Subcutaneous abdominal adipose tissue (tissue), 5 donors: ENCODE data around the gene SNX3.

Source experiments
- H3K27ac ChIP-seq: one replicate; pipeline ENCODE4 v1.7.0; 2013; ENCODE audit warnings: low read depth, mild to moderate bottlenecking, inconsistent platforms, low read length, moderate library complexity
- H3K27me3 ChIP-seq, 5 donors: one replicate each; pipeline ENCODE4 v1.7.0; 2013; ENCODE audit warnings: low read length in 5 of 5, inconsistent platforms in 1 of 5; ENCODE audit not compliant: control insufficient read depth in 5 of 5, insufficient read depth in 4 of 5
- H3K36me3 ChIP-seq, 5 donors: one replicate each; pipeline ENCODE4 v1.7.0; 2013; ENCODE audit warnings: low read length in 5 of 5; ENCODE audit not compliant: control insufficient read depth in 5 of 5, insufficient read depth in 5 of 5
- H3K4me1 ChIP-seq, 5 donors: one replicate each; pipeline ENCODE4 v1.7.0; 2013; ENCODE audit warnings: low read length in 5 of 5, mild to moderate bottlenecking in 3 of 5, moderate library complexity in 1 of 5; ENCODE audit not compliant: control insufficient read depth in 5 of 5, insufficient read depth in 5 of 5
- H3K4me3 ChIP-seq, 5 donors: one replicate each; pipeline ENCODE4 v1.7.0; 2013; ENCODE audit warnings: low read length in 5 of 5, low read depth in 1 of 5
- H3K9ac ChIP-seq, 5 donors: one replicate each; pipeline ENCODE4 v1.7.0; 2013; ENCODE audit warnings: low read length in 5 of 5, mild to moderate bottlenecking in 4 of 5, moderate library complexity in 3 of 5
- H3K9me3 ChIP-seq, 5 donors: one replicate each; pipeline ENCODE4 v1.7.0; 2013; ENCODE audit warnings: low read length in 5 of 5; ENCODE audit not compliant: control insufficient read depth in 5 of 5
- donor health status: healthy.
- donor health status: healthy.
- donor health status: healthy.
- donor health status: healthy.
- donor health status: healthy.

Gene SNX3

DNA sequence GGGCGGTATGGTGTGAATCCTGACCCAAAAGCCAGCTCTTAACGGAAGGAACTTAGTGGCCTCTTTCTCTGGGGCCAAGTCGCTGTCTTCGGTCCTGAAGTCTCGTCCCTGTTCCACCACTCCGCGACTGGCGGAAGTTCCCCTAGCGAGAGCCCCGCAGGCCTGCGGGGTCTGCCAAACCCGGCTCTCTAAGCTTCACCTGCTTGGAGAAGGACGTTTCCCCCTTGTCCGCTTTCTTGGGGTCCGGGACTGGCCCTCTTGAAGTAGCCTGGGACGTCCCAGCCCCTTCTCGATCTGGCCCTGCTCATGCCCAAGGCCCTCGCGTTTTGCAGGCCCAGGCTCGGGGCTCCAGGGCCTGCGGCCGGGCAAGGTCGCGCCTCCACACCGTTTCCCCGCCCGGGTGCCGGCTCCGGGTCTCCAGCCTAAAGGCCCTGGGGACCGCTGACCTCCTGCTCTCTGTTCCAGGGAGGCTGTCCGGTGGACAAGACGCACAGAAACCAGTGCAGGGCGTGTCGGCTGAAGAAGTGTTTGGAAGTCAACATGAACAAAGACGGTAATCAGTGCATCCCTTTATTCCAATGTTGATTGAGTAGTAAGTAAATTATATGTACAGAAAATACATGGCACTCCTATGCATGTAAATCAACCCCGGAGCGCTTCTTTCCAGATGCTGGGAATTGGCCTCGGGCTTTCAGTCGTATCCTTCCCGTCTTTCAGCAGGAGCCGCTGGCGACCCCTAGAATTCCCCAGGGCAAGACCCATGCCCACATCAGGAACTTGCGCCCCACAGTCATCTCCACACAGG is 86.3 kb downstream of the SNX3 start:
- no peak overlapping the region for H3K27ac ChIP-seq
- H3K4me3 ChIP-seq, result peak overlapping the region in 2 of 5 donors; percentile 13 to 22
- H3K4me1 ChIP-seq, result peaks cover 0 to 31% (median 18%) of the 10 kb centered on the region in 5 donors
- H3K27me3 ChIP-seq, result peaks cover 45 to 83% (median 71%) of the 10 kb centered on the region in 5 donors
- H3K9me3 ChIP-seq, result no peaks in the 10 kb centered on the region
- H3K9ac ChIP-seq, result no peak overlapping the region
- no peaks in the 10 kb centered on the region for H3K36me3 ChIP-seq

DNA sequence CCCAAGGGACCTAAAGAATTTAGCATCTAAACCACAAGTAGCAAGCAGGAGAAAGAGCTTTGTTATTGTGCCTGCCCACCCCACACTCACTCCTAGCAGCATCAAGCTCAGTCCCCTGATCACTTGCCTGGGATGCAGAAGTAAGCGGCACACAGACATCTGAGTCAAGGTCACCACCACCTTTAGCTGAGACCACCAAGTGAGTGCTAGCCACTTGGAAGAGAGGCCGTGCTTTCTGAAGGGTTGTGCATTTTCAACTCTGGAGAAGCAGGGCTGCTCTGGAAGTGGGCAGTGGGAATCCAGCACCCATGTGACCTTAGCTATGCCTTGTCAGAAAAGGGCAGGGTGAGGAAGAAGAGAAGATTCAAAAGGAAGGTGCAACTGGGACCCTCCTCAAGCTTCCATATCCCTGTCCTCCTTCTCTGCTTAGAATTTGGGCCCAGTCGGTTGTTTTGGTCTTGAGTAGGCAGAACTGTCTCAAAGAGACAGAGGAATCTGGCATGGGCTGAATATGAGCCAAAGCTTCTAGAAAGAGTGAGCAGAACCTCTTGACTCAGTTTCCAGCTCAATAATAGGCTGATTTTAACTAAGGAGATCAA is 88.8 kb downstream of the SNX3 start:
- H3K9ac ChIP-seq, result no peak overlapping the region
- no peak overlapping the region for H3K4me3 ChIP-seq
- H3K27me3 ChIP-seq, result peaks cover 63 to 95% (median 86%) of the 10 kb centered on the region in 5 donors
- H3K36me3 ChIP-seq, result no peaks in the 10 kb centered on the region
- no peaks in the 10 kb centered on the region for H3K9me3 ChIP-seq
- no peak overlapping the region for H3K27ac ChIP-seq
- H3K4me1 ChIP-seq, result peaks cover 0 to 56% (median 43%) of the 10 kb centered on the region in 5 donors

DNA sequence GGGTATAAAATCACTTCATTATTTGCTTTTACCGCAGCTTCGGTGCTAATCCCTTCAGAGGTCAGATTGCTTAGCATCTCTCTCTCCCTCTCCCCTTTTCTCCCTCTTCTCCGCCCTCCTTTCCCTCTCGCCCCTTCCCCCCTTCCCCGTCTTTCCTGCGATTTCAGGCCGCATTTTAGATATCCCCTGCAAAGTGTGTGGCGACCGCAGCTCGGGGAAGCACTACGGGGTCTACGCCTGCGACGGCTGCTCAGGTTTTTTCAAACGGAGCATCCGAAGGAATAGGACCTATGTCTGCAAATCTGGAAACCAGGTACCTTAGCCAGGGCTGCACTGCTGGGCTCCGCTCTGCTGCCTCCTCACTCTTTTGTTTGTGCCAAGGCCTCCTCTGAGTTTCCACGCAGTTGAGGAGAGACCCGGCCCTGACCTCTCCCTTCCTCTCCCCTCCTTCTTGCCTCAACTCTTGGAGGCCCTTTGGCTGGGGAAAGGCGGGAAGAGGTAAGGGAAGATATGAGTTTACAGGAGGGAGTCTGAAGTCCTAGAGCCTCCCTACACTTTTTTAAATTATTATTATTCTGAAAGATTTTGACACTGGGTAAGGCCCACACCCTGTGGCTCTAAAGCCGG is 89.4 kb downstream of the SNX3 start:
- Histone ChIP-seq H3K4me1 (peaks cover 0 to 59% (median 46%) of the 10 kb centered on the region in 5 donors), H3K27me3 (peaks cover 63 to 95% (median 85%) of the 10 kb centered on the region in 5 donors), H3K9me3 (no peaks in the 10 kb centered on the region), H3K27ac (no peak overlapping the region), H3K9ac (no peak overlapping the region), H3K36me3 (no peaks in the 10 kb centered on the region), H3K4me3 (no peak overlapping the region)

DNA sequence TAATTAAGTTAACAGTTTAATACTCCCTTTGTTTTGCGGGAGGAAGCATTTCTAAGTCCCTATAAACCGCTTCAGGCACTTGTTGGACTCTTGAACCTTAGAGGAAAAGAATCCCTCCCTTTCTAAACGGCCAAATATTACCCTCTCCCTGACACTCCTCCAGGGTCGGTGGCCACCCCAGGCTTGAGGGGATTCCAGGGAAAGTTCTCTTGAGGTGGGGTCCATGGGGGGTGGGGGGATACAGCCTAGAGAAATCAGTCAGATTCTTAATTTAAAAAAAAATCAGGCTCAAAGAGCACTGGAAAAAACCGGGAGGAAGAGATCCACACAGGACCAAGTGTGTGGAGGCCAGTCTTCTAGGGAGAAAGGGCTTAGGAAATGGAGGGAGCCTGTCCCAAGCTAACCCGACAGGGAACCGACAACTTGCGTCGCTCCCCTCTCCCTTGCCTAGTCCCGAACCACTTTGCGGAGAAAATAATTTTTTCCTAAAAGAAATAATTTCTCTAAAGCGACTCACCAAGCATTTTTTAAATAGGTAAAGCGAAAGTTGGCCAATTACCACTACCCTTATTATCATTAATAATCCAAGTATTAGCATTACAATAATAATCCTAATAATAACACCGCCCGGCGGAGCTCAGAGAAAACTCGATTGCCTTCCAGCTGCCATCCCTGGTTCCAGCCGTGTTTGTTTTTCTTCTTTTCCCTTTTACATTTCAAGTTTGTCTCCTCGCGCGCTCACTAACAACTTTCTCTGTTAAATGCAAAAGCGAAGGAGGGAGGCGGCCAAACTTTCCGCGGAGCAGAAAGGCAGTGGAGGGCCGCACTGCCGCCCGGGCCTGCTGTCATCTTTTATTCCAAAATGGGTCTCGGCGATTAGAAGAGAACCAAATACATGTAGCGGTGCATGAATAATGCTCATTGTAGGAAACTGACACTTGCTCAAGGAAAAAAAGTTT is 90.2 kb downstream of the SNX3 start:
- Histone ChIP-seq H3K4me3 (no peak overlapping the region), H3K36me3 (no peaks in the 10 kb centered on the region), H3K27me3 (peaks cover 63 to 95% (median 85%) of the 10 kb centered on the region in 5 donors), H3K9ac (no peak overlapping the region), H3K9me3 (no peaks in the 10 kb centered on the region), H3K27ac (no peak overlapping the region), H3K4me1 (peaks cover 0 to 59% (median 45%) of the 10 kb centered on the region in 5 donors)

DNA sequence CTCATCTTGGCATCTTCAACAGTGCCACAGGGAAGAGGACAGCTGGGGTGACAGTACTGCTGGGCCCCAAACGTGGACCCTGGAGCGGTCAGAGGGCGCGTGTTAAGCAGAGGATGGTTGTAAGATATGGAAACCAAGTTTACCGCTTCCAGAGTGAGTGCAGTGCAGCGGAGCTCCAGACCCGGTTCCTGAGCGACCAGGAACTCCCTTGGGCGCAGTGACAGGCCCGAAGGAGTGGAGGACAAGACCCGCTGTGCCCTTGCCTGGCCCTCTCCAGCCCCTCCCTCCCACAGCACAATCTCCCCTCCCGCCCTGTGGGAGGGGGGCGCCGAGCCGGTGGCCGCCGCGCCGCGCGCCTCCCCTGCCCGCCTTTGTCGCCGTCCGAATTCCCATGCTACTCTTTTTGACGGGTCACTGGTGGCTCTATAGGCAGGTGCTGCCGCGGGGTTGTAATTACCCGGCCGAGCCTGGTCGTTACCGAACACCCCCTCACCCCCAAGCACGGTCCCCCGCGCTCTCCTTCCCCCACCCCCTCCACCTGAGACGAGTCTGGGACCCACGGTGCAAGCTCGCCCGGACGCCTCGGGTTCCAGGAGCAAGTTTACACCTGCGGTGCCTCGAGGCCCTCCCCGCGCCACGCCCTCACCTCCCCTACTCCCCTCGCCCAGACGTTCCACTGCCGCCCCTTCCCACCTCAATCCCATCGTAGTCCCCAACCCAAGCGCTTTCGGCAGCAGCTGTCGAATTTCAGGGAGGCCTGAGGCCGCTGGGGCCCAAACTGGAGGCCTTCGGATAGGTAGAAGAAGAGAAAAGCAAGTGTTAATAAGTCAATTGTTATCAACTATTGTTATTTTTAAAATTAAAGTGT is 91.1 kb downstream of the SNX3 start:
- Histone ChIP-seq H3K27me3 (peaks cover 64 to 95% (median 87%) of the 10 kb centered on the region in 5 donors), H3K9ac (no peak overlapping the region), H3K4me1 (peaks cover 0 to 62% (median 50%) of the 10 kb centered on the region in 5 donors)

DNA sequence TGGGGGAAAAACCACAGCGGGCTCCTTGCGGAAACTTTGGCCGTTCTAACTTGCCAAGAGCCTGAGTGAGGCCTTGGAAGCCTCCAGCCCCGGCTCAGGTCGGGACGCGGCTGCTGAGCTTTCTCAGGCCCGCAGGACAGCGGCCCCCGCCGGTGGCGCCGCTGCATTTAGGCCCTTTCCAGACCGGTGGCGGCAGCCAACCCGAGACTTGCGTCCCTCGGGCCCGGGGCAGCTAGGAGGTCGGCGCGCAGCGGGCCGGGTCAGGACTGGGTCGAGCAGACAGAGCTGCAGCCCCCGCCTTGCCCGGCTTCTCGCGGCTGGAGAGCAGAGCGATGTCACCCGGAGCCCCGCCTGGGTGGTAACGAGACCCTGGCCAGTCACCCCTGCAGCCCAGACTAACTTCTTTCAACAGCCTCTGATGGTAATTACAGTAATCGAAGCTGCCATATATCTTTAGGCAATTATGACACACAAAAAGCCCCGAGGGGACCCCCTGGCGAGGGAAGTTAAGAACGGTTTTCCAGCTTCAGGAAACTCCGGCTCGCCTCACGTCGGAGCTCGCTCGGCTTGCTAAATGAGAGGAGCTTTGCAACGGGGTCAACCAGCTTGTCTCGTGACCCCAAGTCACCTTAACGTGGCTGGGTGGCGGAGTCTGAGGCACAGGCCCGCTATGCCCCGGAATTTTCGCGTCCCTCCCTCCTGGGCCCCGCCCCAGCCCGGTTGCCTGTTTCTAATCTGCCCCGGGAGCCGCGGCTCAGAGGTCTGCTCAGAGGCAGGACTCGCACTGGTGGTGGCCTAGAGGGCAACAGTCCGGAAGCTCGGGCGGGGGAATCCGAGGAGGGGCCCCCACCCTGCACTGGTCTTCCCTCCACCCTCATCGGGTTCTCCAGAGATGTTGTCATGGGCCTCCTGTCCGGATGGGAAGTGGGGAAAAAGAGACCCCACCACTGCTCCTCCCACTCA is 92.1 kb downstream of the SNX3 start:
- Histone ChIP-seq H3K9me3 (no peaks in the 10 kb centered on the region), H3K27ac (no peak overlapping the region), H3K27me3 (peaks cover 66 to 95% (median 87%) of the 10 kb centered on the region in 5 donors), H3K4me3 (peak overlapping the region; percentile 40 to 55 (median 44)), H3K4me1 (peaks cover 0 to 64% (median 52%) of the 10 kb centered on the region in 5 donors), H3K9ac (peak overlapping the region in 1 of 5 donors; percentile 45), H3K36me3 (no peaks in the 10 kb centered on the region)

More for the DNA sequence above, 91.1 kb downstream of the SNX3 start:
- H3K9me3 ChIP-seq, result no peaks in the 10 kb centered on the region
- H3K4me3 ChIP-seq, result peak overlapping the region in 4 of 5 donors; percentile 44 to 55 (median 46)
- H3K36me3 ChIP-seq, result no peaks in the 10 kb centered on the region
- no peak overlapping the region for H3K27ac ChIP-seq

DNA sequence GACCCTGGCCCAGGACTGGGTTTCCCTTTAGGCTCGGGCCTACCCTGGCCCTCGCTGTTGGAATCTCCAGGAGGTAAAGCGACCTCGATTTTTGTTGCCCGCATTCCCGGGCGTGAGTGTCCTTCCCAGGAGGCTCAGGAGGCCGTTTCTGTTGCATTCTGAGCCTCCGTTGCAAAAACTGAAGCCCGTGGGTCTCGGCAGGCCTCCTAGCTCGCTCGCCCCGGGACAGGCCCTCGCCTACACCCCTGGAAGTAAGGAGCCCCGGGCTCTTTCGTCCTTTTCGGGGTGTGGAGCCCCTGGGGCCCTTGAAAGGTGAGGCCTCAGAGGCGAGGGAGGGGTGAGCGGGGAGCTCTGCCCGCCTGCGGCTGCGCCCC is 92.8 kb downstream of the SNX3 start:
- Histone ChIP-seq H3K36me3 (no peaks in the 10 kb centered on the region), H3K4me1 (peaks cover 0 to 64% (median 52%) of the 10 kb centered on the region in 5 donors), H3K9ac (peak overlapping the region in 1 of 5 donors; percentile 45), H3K27ac (no peak overlapping the region), H3K27me3 (peaks cover 73 to 98% (median 94%) of the 10 kb centered on the region in 5 donors), H3K4me3 (peak overlapping the region in 4 of 5 donors; percentile 6 to 55 (median 44)), H3K9me3 (no peaks in the 10 kb centered on the region)

DNA sequence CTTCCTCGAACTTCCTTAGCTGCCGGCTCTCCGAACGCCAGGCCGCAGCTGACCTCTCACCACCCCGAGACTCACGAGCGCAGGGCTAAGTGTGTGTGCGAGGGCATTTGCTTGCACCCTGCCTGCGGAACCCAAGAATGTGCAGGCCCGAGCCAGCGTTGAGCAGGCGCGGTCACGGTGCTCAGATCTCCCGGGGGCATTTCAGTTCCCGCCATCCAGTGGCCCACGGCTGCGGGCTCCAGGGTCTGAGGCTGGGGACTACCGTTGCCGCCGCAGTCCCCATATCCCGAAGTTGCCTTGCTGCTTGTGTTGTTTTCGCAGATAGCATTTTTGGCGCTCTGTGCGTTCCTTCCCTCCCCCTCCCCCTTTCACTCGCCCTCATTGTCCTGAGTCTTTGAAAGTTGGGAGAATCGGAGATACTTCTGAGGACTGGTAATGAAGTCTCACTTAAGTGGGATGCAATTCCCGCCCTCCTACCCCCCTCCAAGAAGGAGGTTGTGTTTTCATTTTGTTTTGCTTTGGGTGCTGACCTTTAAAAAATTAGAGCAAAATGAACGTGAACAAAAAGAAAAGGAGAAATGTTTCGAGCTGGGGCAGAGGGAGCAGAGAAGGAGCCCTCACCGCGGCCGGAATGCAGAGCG is 93.3 kb downstream of the SNX3 start:
- Histone ChIP-seq H3K36me3 (no peaks in the 10 kb centered on the region), H3K27ac (no peak overlapping the region), H3K27me3 (peaks cover 74 to 99% (median 95%) of the 10 kb centered on the region in 5 donors), H3K9me3 (no peaks in the 10 kb centered on the region), H3K4me3 (peak overlapping the region in 4 of 5 donors; percentile 6 to 55 (median 44)), H3K9ac (no peak overlapping the region), H3K4me1 (peaks cover 0 to 64% (median 52%) of the 10 kb centered on the region in 5 donors)
